GM18868 (cell line): ENCODE measurements around the gene ELN.
"Not testable (repeated sequence)": the region's sequence is repeated elsewhere in the genome, so short reads cannot be mapped to it uniquely, and the experiment has no call there.

Experiments used
- ATAC-seq: cut with Tn5 transposase; IDR thresholded peaks from one replicate; pipeline ENCODE4 v1.9.1; 2021; ENCODE audit warnings: mild to moderate bottlenecking, moderate library complexity; ENCODE audit not compliant: unreplicated experiment

Gene ELN

GRCh38 chr7:74000489-74001149 is 27.4 kb upstream of the ELN start:
- ATAC-seq: no peak

GRCh38 chr7:74001150-74001494 is 26.9 kb upstream of the ELN start:
- ATAC-seq: no peak

GRCh38 chr7:74002474-74003017 is 25.4 kb upstream of the ELN start:
- no peak for ATAC-seq

GRCh38 chr7:74003621-74004020 is 24.4 kb upstream of the ELN start:
- no peak for ATAC-seq

- no peak for ATAC-seq
Observed at GRCh38 chr7:74006032-74006431, 21.9 kb upstream of the ELN start.

- no peak for ATAC-seq
Observed at GRCh38 chr7:74006451-74007241, 21.3 kb upstream of the ELN start.

- ATAC-seq: no peak
Observed at GRCh38 chr7:74007242-74007567, 20.8 kb upstream of the ELN start.

GRCh38 chr7:74008687-74009086 is 19.3 kb upstream of the ELN start:
- ATAC-seq: no peak

GRCh38 chr7:74009719-74010118 is 18.3 kb upstream of the ELN start:
- ATAC-seq: no peak

GRCh38 chr7:74010407-74010806 is 17.6 kb upstream of the ELN start:
- no peak for ATAC-seq

GRCh38 chr7:74011421-74011820 is 16.6 kb upstream of the ELN start:
- ATAC-seq: not testable (repeated sequence)

GRCh38 chr7:74012842-74013249 is 15.1 kb upstream of the ELN start:
- peak; percentile 97 for ATAC-seq

- ATAC-seq: no peak
Observed at GRCh38 chr7:74013539-74014272, 14.3 kb upstream of the ELN start.

GRCh38 chr7:74014931-74015330 is 13.0 kb upstream of the ELN start:
- no peak for ATAC-seq

- no peak for ATAC-seq
Observed at GRCh38 chr7:74015670-74016069, 12.3 kb upstream of the ELN start.

GRCh38 chr7:74017125-74017524 is 10.8 kb upstream of the ELN start:
- no peak for ATAC-seq

GRCh38 chr7:74018246-74018895 is 9.6 kb upstream of the ELN start:
- ATAC-seq: no peak

GRCh38 chr7:74019149-74019548 is 8.8 kb upstream of the ELN start:
- no peak for ATAC-seq

GRCh38 chr7:74020390-74020789 is 7.6 kb upstream of the ELN start:
- no peak for ATAC-seq

- no peak for ATAC-seq
Observed at GRCh38 chr7:74021546-74022320, 6.2 kb upstream of the ELN start.

GRCh38 chr7:74022507-74022906 is 5.5 kb upstream of the ELN start:
- no peak for ATAC-seq
